ENCODE results near the gene RFX2. TPM values are rescaled to one million over a fixed set of nuclear protein-coding genes. Genes with fewer than 3 reads are reported as not detected.
"Not testable (repeated sequence)": the region's sequence is repeated elsewhere in the genome, so short reads cannot be mapped to it uniquely, and the experiment has no call there.

RFX2 gene
- total RNA-seq, 1 donor from 2014 or later = 4.2 TPM

DNA sequence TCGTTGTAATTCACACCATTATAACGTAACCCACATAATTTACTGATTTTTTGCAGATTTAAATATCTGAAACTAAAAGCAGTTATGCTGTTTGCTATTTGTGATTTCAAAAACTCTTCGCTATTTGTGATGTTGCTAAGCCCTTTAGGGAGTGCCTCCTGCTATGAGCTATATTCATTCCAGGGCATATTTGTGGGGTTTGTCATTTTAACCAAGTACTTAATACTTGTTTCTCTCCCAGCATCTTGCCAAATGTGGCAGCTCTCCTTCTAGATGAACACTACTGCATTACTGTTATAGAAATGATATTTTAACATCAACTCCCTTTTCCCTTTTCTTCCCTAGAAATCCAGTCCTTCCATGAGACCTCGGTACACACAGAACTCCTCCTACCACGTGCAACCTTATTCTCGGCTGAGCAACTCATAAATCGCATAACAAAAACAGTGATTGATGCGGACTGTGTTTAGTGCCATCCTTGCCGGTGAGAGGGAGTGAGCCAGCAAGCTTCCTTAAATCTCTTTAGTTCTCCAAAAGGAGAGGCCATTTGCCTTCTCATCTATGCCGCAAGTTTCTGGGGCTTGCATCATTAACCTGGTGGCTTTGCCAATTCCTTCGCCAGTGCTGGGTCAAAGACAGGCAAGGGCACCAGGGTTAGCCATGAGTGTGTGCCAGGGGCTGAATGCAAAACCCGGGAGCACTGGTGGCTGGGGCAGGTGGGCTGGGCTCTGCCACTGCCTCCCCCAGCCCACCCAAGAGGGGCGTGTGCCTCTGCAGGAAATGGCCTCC is 33.4 kb downstream of the RFX2 start:
- H3K4me3 ChIP-seq (ENCODE audit: low read depth, low read length) = no peak overlapping the region
- no peak for DNase-seq (ENCODE audit: low read depth)
- TF ChIP-seq, protein P1, sequence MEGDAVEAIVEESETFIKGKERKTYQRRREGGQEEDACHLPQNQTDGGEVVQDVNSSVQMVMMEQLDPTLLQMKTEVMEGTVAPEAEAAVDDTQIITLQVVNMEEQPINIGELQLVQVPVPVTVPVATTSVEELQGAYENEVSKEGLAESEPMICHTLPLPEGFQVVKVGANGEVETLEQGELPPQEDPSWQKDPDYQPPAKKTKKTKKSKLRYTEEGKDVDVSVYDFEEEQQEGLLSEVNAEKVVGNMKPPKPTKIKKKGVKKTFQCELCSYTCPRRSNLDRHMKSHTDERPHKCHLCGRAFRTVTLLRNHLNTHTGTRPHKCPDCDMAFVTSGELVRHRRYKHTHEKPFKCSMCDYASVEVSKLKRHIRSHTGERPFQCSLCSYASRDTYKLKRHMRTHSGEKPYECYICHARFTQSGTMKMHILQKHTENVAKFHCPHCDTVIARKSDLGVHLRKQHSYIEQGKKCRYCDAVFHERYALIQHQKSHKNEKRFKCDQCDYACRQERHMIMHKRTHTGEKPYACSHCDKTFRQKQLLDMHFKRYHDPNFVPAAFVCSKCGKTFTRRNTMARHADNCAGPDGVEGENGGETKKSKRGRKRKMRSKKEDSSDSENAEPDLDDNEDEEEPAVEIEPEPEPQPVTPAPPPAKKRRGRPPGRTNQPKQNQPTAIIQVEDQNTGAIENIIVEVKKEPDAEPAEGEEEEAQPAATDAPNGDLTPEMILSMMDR (conservative IDR thresholded peaks at IDR 0.05; ENCODE audit: low read depth, low read length) = no peak

DNA sequence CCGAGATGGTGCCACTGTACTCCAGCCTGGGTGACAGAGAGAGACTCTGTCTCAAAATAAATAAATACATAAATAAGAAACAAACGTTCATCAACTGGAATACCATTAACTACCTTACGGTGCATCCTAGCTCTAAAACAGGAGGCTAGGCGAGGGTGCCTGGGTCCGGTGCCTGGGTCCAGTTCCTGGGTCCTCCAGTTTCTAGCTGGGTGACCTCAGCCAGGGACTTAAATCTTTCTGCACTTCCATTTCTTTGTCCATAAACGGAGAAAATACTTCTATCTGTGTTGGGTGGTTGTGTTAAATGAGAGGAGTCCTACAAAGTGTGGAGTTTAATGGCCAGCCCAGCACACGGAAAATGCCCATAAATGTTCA is 34.0 kb downstream of the RFX2 start:
- no peak overlapping the region for H3K4me3 ChIP-seq (ENCODE audit: low read depth, low read length)
- TF ChIP-seq, protein P1 (conservative IDR thresholded peaks at IDR 0.05; ENCODE audit: low read depth, low read length) = no peak
- no peak for DNase-seq (ENCODE audit: low read depth)

DNA sequence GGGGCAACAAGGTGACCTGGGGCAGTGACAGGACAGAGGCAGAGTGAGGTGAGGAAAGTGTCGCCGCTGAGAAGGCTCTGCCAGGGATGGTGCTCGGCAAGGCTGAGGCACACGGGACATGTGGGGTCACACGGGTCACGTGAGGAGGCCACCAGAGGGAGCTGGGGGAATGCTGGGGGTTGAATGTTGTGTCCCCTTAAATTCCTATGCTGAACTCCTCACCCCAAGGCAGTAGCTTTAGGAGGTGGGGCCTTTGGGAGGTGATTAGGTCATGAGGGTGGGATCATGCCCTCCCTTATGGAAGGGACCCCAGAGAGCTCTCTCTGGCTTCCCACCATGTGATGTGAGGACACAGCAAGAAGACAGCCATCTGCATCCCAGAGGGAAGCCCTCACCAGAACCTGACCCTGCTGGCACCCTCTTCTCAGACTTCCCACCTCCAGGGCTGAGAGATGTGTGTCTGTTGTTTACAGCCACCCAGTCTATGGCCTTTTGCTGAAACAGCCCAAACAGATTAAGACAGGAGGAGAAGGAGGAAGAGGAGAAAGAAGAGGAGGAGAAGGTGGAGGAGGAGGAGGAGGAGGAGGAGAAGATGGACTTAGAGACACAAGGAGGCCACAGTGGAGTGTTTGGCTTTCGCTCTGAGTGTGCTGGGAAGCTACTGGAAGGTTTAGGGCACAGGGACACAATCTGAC is 35.4 kb downstream of the RFX2 start:
- no peak for DNase-seq (ENCODE audit: low read depth)
- no peak overlapping the region for H3K4me3 ChIP-seq (ENCODE audit: low read depth, low read length)
- TF ChIP-seq, protein P1 (conservative IDR thresholded peaks at IDR 0.05; ENCODE audit: low read depth, low read length) = no peak

DNA sequence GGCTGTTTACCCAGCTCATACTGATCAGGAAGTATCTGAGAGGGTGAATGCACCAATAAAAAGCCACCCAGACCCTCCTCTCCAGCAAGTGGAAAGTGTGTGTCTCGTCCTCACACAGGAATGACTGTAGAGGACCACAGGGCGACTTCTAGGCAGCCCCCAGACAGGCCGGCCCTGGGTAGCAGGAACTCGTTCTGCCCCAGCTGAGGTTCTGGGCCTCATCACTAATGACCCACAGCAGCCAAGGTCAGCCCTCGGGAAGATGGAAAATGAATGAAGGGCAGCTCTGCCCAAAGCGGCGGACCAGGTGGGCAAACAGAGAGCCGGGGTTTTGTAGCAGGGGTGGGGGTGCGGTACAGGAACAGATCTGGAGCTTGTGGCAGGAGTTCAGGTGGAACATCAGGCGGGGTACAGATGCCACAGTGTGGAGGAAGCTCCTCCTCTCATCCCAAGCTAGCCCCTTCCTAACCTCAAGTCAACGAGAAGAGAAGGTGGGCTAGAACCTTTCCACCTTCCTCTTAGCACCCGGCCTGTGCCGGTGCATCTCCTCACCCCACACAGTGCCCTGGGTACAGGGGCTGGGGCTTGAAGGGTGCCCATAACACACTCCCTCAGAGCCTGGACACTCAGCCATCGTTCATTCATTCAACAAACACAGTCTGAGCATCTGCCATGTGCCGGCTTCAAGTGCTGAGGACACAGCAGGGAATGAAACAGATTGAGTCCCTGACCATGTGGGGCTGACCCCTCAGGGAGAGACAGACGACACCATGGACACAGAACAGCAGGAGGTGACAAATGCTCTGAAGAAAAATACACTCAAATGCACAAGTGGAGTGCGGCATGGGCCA is 36.2 kb downstream of the RFX2 start:
- H3K4me3 ChIP-seq (ENCODE audit: low read depth, low read length) = no peak overlapping the region
- DNase-seq (ENCODE audit: low read depth) = no peak
- TF ChIP-seq, protein P1 (conservative IDR thresholded peaks at IDR 0.05; ENCODE audit: low read depth, low read length) = no peak

DNA sequence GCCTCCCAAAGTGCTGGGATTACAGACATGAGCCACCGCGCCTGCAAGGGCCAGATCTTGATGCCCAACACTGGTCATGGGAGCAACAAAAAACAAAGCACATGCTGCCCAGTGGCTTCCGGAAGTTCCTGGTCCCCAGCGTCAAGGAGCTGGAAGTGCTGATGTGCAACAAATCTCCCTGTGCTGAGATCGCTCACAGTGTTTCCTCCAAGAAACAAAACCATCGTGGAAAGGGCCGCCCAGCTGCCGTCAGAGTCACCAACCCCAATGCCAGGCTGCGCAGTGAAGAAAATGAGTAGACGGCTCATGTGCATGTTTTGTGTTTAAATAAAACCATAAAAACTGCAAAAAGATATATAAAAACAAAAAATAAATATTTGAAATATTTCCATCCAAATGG is 37.1 kb downstream of the RFX2 start:
- not testable (repeated sequence) for DNase-seq (ENCODE audit: low read depth); H3K4me3 ChIP-seq (ENCODE audit: low read depth, low read length)

DNA sequence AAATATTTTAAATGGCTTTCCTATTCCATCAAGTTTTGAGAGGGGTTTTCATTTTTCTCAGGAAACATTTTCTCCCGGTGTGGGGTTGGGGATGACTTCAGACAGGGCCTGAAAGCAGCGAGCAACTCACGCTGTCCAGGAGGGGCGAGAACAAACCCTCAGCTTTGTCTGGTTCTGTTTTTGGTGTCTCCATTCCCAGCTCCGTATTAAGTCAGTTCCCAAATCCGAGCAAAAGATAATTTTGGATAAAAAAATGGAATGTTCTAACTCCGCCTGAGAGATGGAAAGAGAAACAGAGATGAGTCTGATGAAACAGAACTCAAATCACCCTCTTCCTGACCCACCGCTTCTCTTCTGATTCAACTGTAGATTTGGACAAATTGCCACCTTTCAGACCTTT is 38.4 kb downstream of the RFX2 start:
- TF ChIP-seq, protein P1 (conservative IDR thresholded peaks at IDR 0.05; ENCODE audit: low read depth, low read length) = no peak
- no peak for DNase-seq (ENCODE audit: low read depth)
- no peak overlapping the region for H3K4me3 ChIP-seq (ENCODE audit: low read depth, low read length)
